SJSA1 (cell line): ENCODE measurements around the gene TMEM186. TPM values are rescaled to one million over a fixed set of nuclear protein-coding genes. Genes with fewer than 3 reads are reported as not detected.
"Not testable (repeated sequence)": the region's sequence is repeated elsewhere in the genome, so short reads cannot be mapped to it uniquely, and the experiment has no call there.

Source experiments
- DNase-seq, 2 experiments: peaks; one replicate each; pipeline ENCODE4 v3.0.0-alpha.2; 2015 to 2020; ENCODE audit warnings: low spot score in 2 of 2, low read depth in 1 of 2
- H3K27ac ChIP-seq: fragments of 250-450 bp; sonication (Bioruptor Pico); 2 replicates; pipeline ENCODE4 v1.5.1; 2020; ENCODE audit warnings: mild to moderate bottlenecking, moderate library complexity
- H3K27me3 ChIP-seq: fragments of 250-450 bp; sonication (Bioruptor Pico); replicated peaks from 2 replicates; pipeline ENCODE4 v1.5.1; 2020; ENCODE audit warnings: mild to moderate bottlenecking, moderate library complexity
- H3K36me3 ChIP-seq: fragments of 250-450 bp; sonication (Bioruptor Pico); 2 replicates; pipeline ENCODE4 v1.5.1; 2020; ENCODE audit warnings: mild to moderate bottlenecking
- H3K4me1 ChIP-seq: fragments of 250-450 bp; sonication (Bioruptor Pico); replicated peaks from 2 replicates; pipeline ENCODE4 v1.6.1; 2021; ENCODE audit warnings: mild to moderate bottlenecking
- H3K4me3 ChIP-seq: fragments of 250-450 bp; sonication (Bioruptor Pico); 2 replicates; pipeline ENCODE4 v1.5.1; 2020; ENCODE audit warnings: mild to moderate bottlenecking
- H3K9me3 ChIP-seq: fragments of 250-450 bp; sonication (Bioruptor Pico); replicated peaks from 2 replicates; pipeline ENCODE4 v1.5.1; 2020; ENCODE audit warnings: mild to moderate bottlenecking
- total RNA-seq: library from RNA; depleted of rRNA; stranded (reverse); fragments of >200 nt; shearing (Covaris generic); gene quantifications from 2 replicates; pipeline ENCODE4 v1.2.3, GENCODE V29; 2014

Gene TMEM186
- total RNA-seq, 1 experiment from 2014 or later: 3.0 TPM

GRCh38 chr16:8801701-8802100 is 4.3 kb upstream of the TMEM186 start:
- H3K9me3 ChIP-seq: no peaks in the 10 kb centered on the region
- H3K27ac ChIP-seq: no peak overlapping the region
- H3K4me3 ChIP-seq: no peak overlapping the region
- peaks cover 9% of the 10 kb centered on the region for H3K4me1 ChIP-seq
- DNase-seq: no peak
- no peaks in the 10 kb centered on the region for H3K27me3 ChIP-seq
- peaks cover 81% of the 10 kb centered on the region for H3K36me3 ChIP-seq

GRCh38 chr16:8798535-8799157 is 1.2 kb upstream of the TMEM186 start:
- H3K27ac ChIP-seq: peak overlapping the region; percentile 80

GRCh38 chr16:8798174-8798527 is 712 bp upstream of the TMEM186 start:
- peaks cover 12% of the 10 kb centered on the region for H3K4me1 ChIP-seq
- no peak for DNase-seq
- peak overlapping the region; percentile 80 for H3K27ac ChIP-seq
- H3K27me3 ChIP-seq: no peaks in the 10 kb centered on the region
- H3K36me3 ChIP-seq: peaks cover 50% of the 10 kb centered on the region
- H3K9me3 ChIP-seq: no peaks in the 10 kb centered on the region
- peak overlapping the region; percentile 69 for H3K4me3 ChIP-seq

More at GRCh38 chr16:8798535-8799157, 1.2 kb upstream of the TMEM186 start:
- no peaks in the 10 kb centered on the region for H3K27me3 ChIP-seq
- peaks cover 12% of the 10 kb centered on the region for H3K4me1 ChIP-seq
- no peak for DNase-seq
- no peaks in the 10 kb centered on the region for H3K9me3 ChIP-seq
- peaks cover 54% of the 10 kb centered on the region for H3K36me3 ChIP-seq
- H3K4me3 ChIP-seq: peak overlapping the region; percentile 69

GRCh38 chr16:8796469-8797363 is 723 bp downstream of the TMEM186 start:
- no peaks in the 10 kb centered on the region for H3K27me3 ChIP-seq
- H3K9me3 ChIP-seq: no peaks in the 10 kb centered on the region
- no peak for DNase-seq
- peak overlapping the region; percentile 69 for H3K4me3 ChIP-seq
- H3K36me3 ChIP-seq: peaks cover 36% of the 10 kb centered on the region
- peaks cover 12% of the 10 kb centered on the region for H3K4me1 ChIP-seq
- H3K27ac ChIP-seq: peak overlapping the region; percentile 80; the same call in 1 of the 2 replicates

- Histone ChIP-seq H3K9me3 (no peaks in the 10 kb centered on the region), H3K36me3 (peaks cover 29% of the 10 kb centered on the region), H3K27me3 (no peaks in the 10 kb centered on the region), H3K27ac (no peak overlapping the region), H3K4me3 (no peak overlapping the region), H3K4me1 (peaks cover 12% of the 10 kb centered on the region)
- no peak for DNase-seq
Observed at GRCh38 chr16:8795818-8796217, 1.6 kb downstream of the TMEM186 start.

GRCh38 chr16:8795091-8795490 is 2.3 kb downstream of the TMEM186 start:
- Histone ChIP-seq H3K36me3 (peaks cover 24% of the 10 kb centered on the region), H3K27ac (no peak overlapping the region), H3K9me3 (no peaks in the 10 kb centered on the region), H3K4me3 (no peak overlapping the region), H3K27me3 (no peaks in the 10 kb centered on the region), H3K4me1 (peaks cover 12% of the 10 kb centered on the region)
- DNase-seq: no peak

- H3K27me3 ChIP-seq: no peaks in the 10 kb centered on the region
- no peak for DNase-seq
- no peak overlapping the region for H3K4me3 ChIP-seq
- no peaks in the 10 kb centered on the region for H3K36me3 ChIP-seq
- no peaks in the 10 kb centered on the region for H3K9me3 ChIP-seq
- no peak overlapping the region for H3K27ac ChIP-seq
- no peaks in the 10 kb centered on the region for H3K4me1 ChIP-seq
Observed at GRCh38 chr16:8788578-8789172, 8.8 kb downstream of the TMEM186 start.

- H3K4me1 ChIP-seq, H3K36me3 ChIP-seq, DNase-seq, H3K9me3 ChIP-seq, H3K27ac ChIP-seq, H3K4me3 ChIP-seq, H3K27me3 ChIP-seq: not testable (repeated sequence)
Observed at GRCh38 chr16:8786316-8786715, 11.1 kb downstream of the TMEM186 start.

- Histone ChIP-seq H3K27me3 (no peaks in the 10 kb centered on the region), H3K36me3 (no peaks in the 10 kb centered on the region), H3K9me3 (no peaks in the 10 kb centered on the region), H3K4me1 (no peaks in the 10 kb centered on the region), H3K27ac (no peak overlapping the region), H3K4me3 (no peak overlapping the region)
- DNase-seq: no peak
Observed at GRCh38 chr16:8785408-8785807, 12.0 kb downstream of the TMEM186 start.

- no peak for DNase-seq
- no peaks in the 10 kb centered on the region for H3K27me3 ChIP-seq
- H3K27ac ChIP-seq: no peak overlapping the region
- H3K36me3 ChIP-seq: no peaks in the 10 kb centered on the region
- no peaks in the 10 kb centered on the region for H3K9me3 ChIP-seq
- no peak overlapping the region for H3K4me3 ChIP-seq
- H3K4me1 ChIP-seq: no peaks in the 10 kb centered on the region
Observed at GRCh38 chr16:8782673-8783072, 14.8 kb downstream of the TMEM186 start.

- DNase-seq: no peak
- H3K27ac ChIP-seq: no peak overlapping the region
- H3K36me3 ChIP-seq: no peaks in the 10 kb centered on the region
- no peak overlapping the region for H3K4me3 ChIP-seq
- H3K4me1 ChIP-seq: no peaks in the 10 kb centered on the region
- no peaks in the 10 kb centered on the region for H3K27me3 ChIP-seq
- H3K9me3 ChIP-seq: no peaks in the 10 kb centered on the region
Observed at GRCh38 chr16:8781797-8782196, 15.6 kb downstream of the TMEM186 start.

- H3K36me3 ChIP-seq: no peaks in the 10 kb centered on the region
- no peak overlapping the region for H3K27ac ChIP-seq
- H3K27me3 ChIP-seq: no peaks in the 10 kb centered on the region
- H3K9me3 ChIP-seq: no peaks in the 10 kb centered on the region
- DNase-seq: no peak
- H3K4me1 ChIP-seq: no peaks in the 10 kb centered on the region
- H3K4me3 ChIP-seq: no peak overlapping the region
Observed at GRCh38 chr16:8777217-8777616, 20.2 kb downstream of the TMEM186 start.

- Histone ChIP-seq H3K36me3 (no peaks in the 10 kb centered on the region), H3K9me3 (no peaks in the 10 kb centered on the region), H3K4me1 (no peaks in the 10 kb centered on the region), H3K27me3 (no peaks in the 10 kb centered on the region), H3K4me3 (no peak overlapping the region), H3K27ac (no peak overlapping the region)
- DNase-seq: no peak
Observed at GRCh38 chr16:8776129-8776584, 21.3 kb downstream of the TMEM186 start.

GRCh38 chr16:8775359-8775758 is 22.1 kb downstream of the TMEM186 start:
- DNase-seq: no peak
- no peaks in the 10 kb centered on the region for H3K4me1 ChIP-seq
- H3K4me3 ChIP-seq: no peak overlapping the region
- H3K9me3 ChIP-seq: no peaks in the 10 kb centered on the region
- no peaks in the 10 kb centered on the region for H3K27me3 ChIP-seq
- no peaks in the 10 kb centered on the region for H3K36me3 ChIP-seq
- H3K27ac ChIP-seq: no peak overlapping the region
